ENCODE data around the gene NUTM2F. TPM values are rescaled to one million over a fixed set of nuclear protein-coding genes. Genes with fewer than 3 reads are reported as not detected.
"Not testable (repeated sequence)": the region's sequence is repeated elsewhere in the genome, so short reads cannot be mapped to it uniquely, and the experiment has no call there.

The NUTM2F gene
- total RNA-seq, 4 donors from 2014 or later: not detected

DNA sequence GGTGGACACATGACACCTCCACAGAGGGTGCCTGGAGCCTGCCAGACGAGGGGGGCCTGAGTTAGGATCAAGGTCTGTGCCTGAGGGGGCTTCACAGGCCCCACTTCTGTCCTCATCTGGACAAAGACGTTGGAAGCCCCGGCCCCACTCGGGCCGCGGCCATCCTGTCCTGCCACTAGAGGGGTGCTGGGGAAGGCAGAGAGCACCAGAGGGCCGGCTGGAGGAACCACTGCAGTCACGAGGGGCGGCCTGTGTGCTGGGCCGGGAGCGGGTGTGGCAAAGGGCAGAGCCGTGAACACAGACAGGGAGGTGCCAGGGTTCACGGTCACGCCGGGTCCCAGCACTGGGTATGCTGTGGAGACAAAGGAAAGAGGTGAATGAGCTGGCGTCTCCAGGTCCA, 2.9 kb downstream of the NUTM2F start:
- not testable (repeated sequence) for H3K4me1 ChIP-seq, DNase-seq, H3K4me3 ChIP-seq, H3K27me3 ChIP-seq, H3K9me3 ChIP-seq, H3K27ac ChIP-seq, H3K36me3 ChIP-seq

- not testable (repeated sequence) for DNase-seq, H3K9me3 ChIP-seq, H3K27ac ChIP-seq, H3K4me1 ChIP-seq, H3K4me3 ChIP-seq, H3K36me3 ChIP-seq, H3K27me3 ChIP-seq
Measured at GRCh38 chr9:94323153-94323798, 5.2 kb downstream of the NUTM2F start.

- H3K36me3 ChIP-seq, H3K4me1 ChIP-seq, DNase-seq, H3K27me3 ChIP-seq, H3K9me3 ChIP-seq, H3K27ac ChIP-seq, H3K4me3 ChIP-seq: not testable (repeated sequence)
Measured at GRCh38 chr9:94322342-94322940, 6.0 kb downstream of the NUTM2F start.

DNA sequence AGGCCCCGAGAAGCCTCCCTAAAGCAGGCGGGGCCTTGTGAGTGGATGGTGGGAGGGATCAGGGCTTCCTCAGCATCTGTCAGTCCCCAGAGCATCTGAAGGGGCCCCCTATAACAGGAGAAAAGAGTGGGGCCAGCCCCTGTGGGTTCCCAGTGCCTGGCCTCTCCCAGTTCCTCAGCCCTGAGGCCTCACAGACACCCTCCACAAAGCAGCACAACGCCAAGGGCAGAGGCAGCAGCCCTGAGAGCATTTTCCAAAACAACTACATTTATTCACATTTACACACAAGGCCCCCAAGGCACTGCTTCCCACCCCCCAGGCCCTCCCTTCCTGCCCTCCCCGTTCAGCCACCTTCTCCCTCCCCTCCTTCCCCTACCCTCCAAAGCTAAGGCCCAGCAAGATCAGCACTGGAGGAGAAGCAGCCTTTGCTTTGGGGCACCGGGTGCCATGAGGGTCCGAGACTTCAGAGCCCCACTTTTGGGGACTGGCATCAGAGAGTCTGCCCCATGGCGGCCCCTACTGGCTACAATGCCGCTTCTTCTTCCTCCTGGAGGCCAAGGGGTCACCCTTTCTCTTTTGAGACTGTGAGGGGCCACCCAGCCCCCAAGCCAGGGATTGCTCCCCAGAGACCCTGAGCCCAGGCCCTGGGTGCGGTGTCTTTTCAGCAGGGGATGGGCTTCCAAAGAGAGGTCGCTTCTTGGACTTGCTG, 10.3 kb downstream of the NUTM2F start:
- H3K4me3 ChIP-seq, H3K4me1 ChIP-seq, DNase-seq, H3K9me3 ChIP-seq, H3K27me3 ChIP-seq, H3K36me3 ChIP-seq, H3K27ac ChIP-seq: not testable (repeated sequence)

DNA sequence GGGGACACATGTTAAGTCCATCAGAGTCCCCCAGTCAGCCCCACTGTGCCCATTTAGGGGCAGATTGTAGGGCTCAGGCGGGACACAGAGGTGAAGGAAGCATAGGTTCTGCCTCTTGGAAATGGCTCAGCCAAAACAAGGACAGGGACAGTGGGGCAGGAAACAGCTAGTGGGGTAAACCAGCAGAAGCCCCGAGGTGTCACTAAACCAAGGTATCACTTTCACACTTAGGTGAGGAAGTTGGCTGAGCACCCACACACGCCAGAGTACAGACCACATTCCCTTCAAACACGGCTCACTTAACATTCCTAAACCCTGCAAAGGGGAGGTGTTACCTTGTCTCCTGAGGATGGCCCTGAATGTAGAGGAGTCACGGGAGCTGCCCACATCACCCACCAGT, 12.2 kb downstream of the NUTM2F start:
- DNase-seq, H3K4me3 ChIP-seq: not testable (repeated sequence)

GRCh38 chr9:94315034-94315984, 13.1 kb downstream of the NUTM2F start:
- H3K4me3 ChIP-seq, H3K4me1 ChIP-seq, H3K27ac ChIP-seq, H3K9me3 ChIP-seq, H3K27me3 ChIP-seq, H3K36me3 ChIP-seq, DNase-seq: not testable (repeated sequence)

More for the DNA sequence above, 12.2 kb downstream of the NUTM2F start:
- not testable (repeated sequence) for H3K4me1 ChIP-seq, H3K27me3 ChIP-seq, H3K9me3 ChIP-seq, H3K27ac ChIP-seq, H3K36me3 ChIP-seq

DNA sequence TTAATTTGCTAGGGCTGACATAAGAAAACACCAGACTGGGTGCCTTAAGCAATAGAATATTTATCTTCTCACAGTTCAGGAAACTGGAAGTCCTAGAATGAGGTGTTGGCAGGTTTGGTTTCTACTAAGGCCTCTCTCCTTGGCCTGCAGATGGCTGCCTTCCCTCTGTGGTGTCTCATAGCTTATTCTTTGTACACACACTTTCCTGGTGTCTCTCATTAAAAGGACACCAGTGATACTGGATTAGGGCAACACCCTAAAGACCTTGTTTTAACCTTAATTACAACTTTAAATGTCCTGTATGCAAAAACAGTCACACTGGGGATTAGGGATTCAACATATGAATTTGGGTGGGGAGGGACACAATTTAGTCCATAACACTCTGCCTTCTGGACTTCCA, 25.1 kb downstream of the NUTM2F start:
- Histone ChIP-seq H3K4me1 (peaks cover 0 to 17% (median 0%) of the 10 kb centered on the region in 4 donors), H3K4me3 (no peak overlapping the region), H3K36me3 (no peaks in the 10 kb centered on the region), H3K9me3 (no peaks in the 10 kb centered on the region), H3K27ac (no peak overlapping the region), H3K27me3 (no peaks in the 10 kb centered on the region)
- TF ChIP-seq POLR2A (IDR thresholded peaks at IDR 0.05) (no peak), CTCF (IDR thresholded peaks at IDR 0.05) (no peak)
- DNase-seq: no peak

DNA sequence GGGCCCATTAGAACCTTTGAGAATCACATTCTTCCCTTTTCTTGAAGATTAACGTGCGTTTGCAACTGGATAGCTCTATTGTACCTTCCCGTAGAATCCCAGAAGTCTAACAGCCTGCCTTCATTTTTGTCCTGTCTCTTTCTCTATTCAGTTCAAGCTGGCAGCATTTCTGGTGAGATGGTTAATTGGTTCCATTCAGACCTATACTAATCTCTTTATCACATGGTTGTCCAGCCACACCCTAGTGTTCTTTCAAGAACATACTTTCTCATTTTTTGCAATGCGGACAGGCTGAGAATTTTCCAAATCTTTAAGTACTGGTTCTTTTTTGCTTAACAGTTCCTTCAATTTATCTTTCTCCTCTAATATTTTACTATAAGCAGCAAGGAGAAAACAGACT, 26.0 kb downstream of the NUTM2F start:
- Histone ChIP-seq H3K9me3 (no peaks in the 10 kb centered on the region), H3K4me3 (no peak overlapping the region), H3K27me3 (no peaks in the 10 kb centered on the region), H3K36me3 (no peaks in the 10 kb centered on the region), H3K4me1 (peaks cover 0 to 17% (median 0%) of the 10 kb centered on the region in 4 donors), H3K27ac (no peak overlapping the region)
- DNase-seq: no peak
- TF ChIP-seq CTCF (IDR thresholded peaks at IDR 0.05) (no peak), POLR2A (IDR thresholded peaks at IDR 0.05) (no peak)
